PC-3 (cell line): ENCODE data around the gene CHPT1. TPM values are rescaled to one million over a fixed set of nuclear protein-coding genes. Genes with fewer than 3 reads are reported as not detected.

Experiments
- ATAC-seq: fragments of 200-7000 bp; cut with Tn5 transposase; 2 replicates; pipeline ENCODE4 v1.9.1; 2020; ENCODE audit warnings: mild to moderate bottlenecking, moderate library complexity
- BruUV-seq: library from RNA; stranded (reverse); fragments of 400-500 nt; replicated peaks from 2 replicates; lab custom pipeline; 2021; lab: Mats Ljungman, UMichigan
- CTCF ChIA-PET: fragments of 300-600 bp; sonication (Branson Sonifier 250); formaldehyde crosslinking; loops from one replicate; lab custom pipeline; 2022; ENCODE audit warnings: antibody characterized with exemption; lab: Charles Lee
- POLR2A ChIA-PET: fragments of 300-600 bp; sonication (Branson Sonifier 250); formaldehyde crosslinking; loops from one replicate; lab custom pipeline; 2022; ENCODE audit warnings: antibody characterized with exemption; ENCODE audit not compliant: unreplicated experiment; lab: Charles Lee
- DNase-seq: peaks from one replicate; pipeline ENCODE4 v3.0.0-alpha.2; 2015
- H2AFZ ChIP-seq: fragments of 300-600 bp; sonication (generic); 2 replicates; pipeline ENCODE4 v1.6.0; 2016; ENCODE audit warnings: antibody characterized with exemption, low read length
- H3F3A ChIP-seq: fragments of 300-600 bp; sonication (generic); one replicate; pipeline ENCODE4 v1.6.0; 2017; ENCODE audit warnings: antibody characterized with exemption, low read length, control low read depth, mild to moderate bottlenecking; ENCODE audit not compliant: unreplicated experiment
- H3K27ac ChIP-seq: fragments of 300-600 bp; sonication (generic); 2 replicates; pipeline ENCODE4 v1.5.1; 2016; ENCODE audit warnings: mild to moderate bottlenecking, low read length
- H3K27me3 ChIP-seq: fragments of 300-600 bp; sonication (generic); 2 replicates; pipeline ENCODE4 v1.6.1; 2016; ENCODE audit warnings: low read length, mixed read lengths
- H3K36me3 ChIP-seq: fragments of 300-600 bp; sonication (generic); 2 replicates; pipeline ENCODE4 v1.6.1; 2016; ENCODE audit warnings: low read depth, mixed run types, low read length, mixed read lengths
- H3K4me1 ChIP-seq: fragments of 300-600 bp; sonication (generic); 2 replicates; pipeline ENCODE4 v1.5.1; 2016; ENCODE audit warnings: low read length; ENCODE audit not compliant: insufficient read depth
- H3K4me2 ChIP-seq: fragments of 300-600 bp; sonication (generic); 2 replicates; pipeline ENCODE4 v1.6.0; 2016; ENCODE audit warnings: low read length
- H3K4me3 ChIP-seq: fragments of 300-600 bp; sonication (generic); 2 replicates; pipeline ENCODE4 v1.5.1; 2016; ENCODE audit warnings: mild to moderate bottlenecking, low read length, mixed read lengths
- H3K79me2 ChIP-seq: fragments of 300-600 bp; sonication (generic); 2 replicates; pipeline ENCODE4 v1.6.1; 2017; ENCODE audit warnings: low read length, mixed read lengths
- H3K9ac ChIP-seq: fragments of 300-600 bp; sonication (generic); 2 replicates; pipeline ENCODE4 v1.6.0; 2016; ENCODE audit warnings: mild to moderate bottlenecking, low read length
- H3K9me2 ChIP-seq: fragments of 300-600 bp; sonication (generic); replicated peaks from 2 replicates; pipeline ENCODE4 v1.6.1; 2016; ENCODE audit warnings: mixed run types, low read length, mixed read lengths
- H3K9me3 ChIP-seq: fragments of 300-600 bp; sonication (generic); 2 replicates; pipeline ENCODE4 v1.6.1; 2016; ENCODE audit warnings: low read length, mixed read lengths
- H4K20me1 ChIP-seq: fragments of 300-600 bp; sonication (generic); 2 replicates; pipeline ENCODE4 v1.6.1; 2016; ENCODE audit warnings: low read length, mixed read lengths
- CTCF ChIP-seq: fragments of 300-600 bp; sonication (generic); conservative IDR thresholded peaks from 2 replicates; pipeline ENCODE4 v1.5.1; 2017; ENCODE audit warnings: antibody characterized with exemption, low read depth, mild to moderate bottlenecking, low read length
- EZH2 ChIP-seq: fragments of 300-600 bp; sonication (generic); IDR thresholded peaks from one replicate; pipeline ENCODE4 v1.6.1; 2017; ENCODE audit warnings: antibody characterized with exemption, mild to moderate bottlenecking, low read length; ENCODE audit not compliant: unreplicated experiment
- EZH2phosphoT487 ChIP-seq: fragments of 300-600 bp; sonication (generic); IDR thresholded peaks from 2 replicates; pipeline ENCODE4 v1.6.1; 2018; ENCODE audit warnings: mild to moderate bottlenecking, antibody characterized with exemption, low read length, borderline replicate concordance
- intact Hi-C: fragments of 100-400 bp; cut with micrococcal nuclease; formaldehyde crosslinking; loops from 2 replicates; pipeline ENCODE4 v1.9.0; 2023
- total RNA-seq: library from RNA; depleted of rRNA; stranded (reverse); fragments of >200 nt; gene quantifications from 2 replicates; pipeline ENCODE4 v1.2.3, GENCODE V29; 2014

The CHPT1 gene
- total RNA-seq, 1 experiment from 2014 or later, result 55.3 TPM

DNA sequence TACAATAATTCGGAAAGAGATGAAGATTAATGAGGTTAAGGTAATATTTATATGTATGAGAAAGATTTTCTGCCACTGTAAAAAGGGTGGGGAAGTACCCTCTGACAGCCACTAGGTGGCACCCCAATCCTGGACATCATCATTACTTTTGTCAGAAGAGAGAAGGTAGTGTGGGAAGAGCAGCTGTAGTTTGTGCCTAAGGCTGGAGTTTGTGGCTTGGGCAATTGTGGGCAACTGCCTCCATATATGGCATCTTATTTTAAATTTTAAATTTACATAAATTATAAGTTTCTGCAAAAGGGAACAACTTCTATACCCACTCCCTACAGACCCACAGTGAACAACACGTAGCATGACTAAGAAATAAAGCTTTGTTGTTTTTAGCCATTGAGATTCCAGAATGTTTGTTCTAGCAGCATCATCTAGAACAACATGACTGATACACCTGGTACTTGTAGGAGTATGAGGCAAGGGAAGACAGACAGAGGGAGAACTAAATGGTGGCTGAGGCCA is 76.3 kb downstream of the CHPT1 start:
- H3K36me3 ChIP-seq, result no peaks in the 10 kb centered on the region
- intact Hi-C loops, result loop anchor here (1.0 to 10.0 kb wide), 6 partner anchors 58 to 1774 kb away; partner anchors contain the start of gene IGF1
- DNase-seq (peak; percentile 81), ATAC-seq (peak; percentile 84)
- H3K9ac ChIP-seq, result no peak overlapping the region
- ChIA-PET CTCF (interaction anchor here (0.5 to 1.2 kb wide), 10 partner anchors 13 to 127 kb away, joined by 3 to 23 read pairs (median 4); partner anchors contain the start of gene GNPTAB), POLR2A (no interaction called here)
- H3K79me2 ChIP-seq, result no peaks in the 10 kb centered on the region
- no peak overlapping the region for H3K4me2 ChIP-seq
- H3K9me2 ChIP-seq, result no peaks in the 10 kb centered on the region
- H3K4me3 ChIP-seq, result no peak overlapping the region
- H3K4me1 ChIP-seq, result no peaks in the 10 kb centered on the region
- no peaks in the 10 kb centered on the region for H3K9me3 ChIP-seq
- H4K20me1 ChIP-seq, result no peaks in the 10 kb centered on the region
- BruUV-seq, result no TSS peak
- no peaks in the 10 kb centered on the region for H3K27me3 ChIP-seq
- TF ChIP-seq EZH2phosphoT487 (no peak), CTCF (peak; percentile 95)
- H3F3A ChIP-seq, result no peaks in the 10 kb centered on the region
- H2AFZ ChIP-seq, result no peak overlapping the region
- no peak overlapping the region for H3K27ac ChIP-seq

GRCh38 chr12:101775816-101776215 is 78.4 kb downstream of the CHPT1 start:
- H3K79me2 ChIP-seq, result no peaks in the 10 kb centered on the region
- ATAC-seq (no peak), DNase-seq (no peak)
- no peaks in the 10 kb centered on the region for H3K27me3 ChIP-seq
- H3K4me3 ChIP-seq, result no peak overlapping the region
- BruUV-seq, result no TSS peak
- no peaks in the 10 kb centered on the region for H3K36me3 ChIP-seq
- no peak overlapping the region for H3K4me2 ChIP-seq
- no peaks in the 10 kb centered on the region for H4K20me1 ChIP-seq
- H3K9ac ChIP-seq, result no peak overlapping the region
- TF ChIP-seq CTCF (no peak), EZH2phosphoT487 (no peak), EZH2 (no peak)
- no peak overlapping the region for H2AFZ ChIP-seq
- H3K9me3 ChIP-seq, result no peaks in the 10 kb centered on the region
- no peaks in the 10 kb centered on the region for H3K4me1 ChIP-seq
- no peak overlapping the region for H3K27ac ChIP-seq
- CTCF ChIA-PET, result no interaction called here
- intact Hi-C loops, result loop anchor here (10.0 kb wide), 2 partner anchors 709 to 1039 kb away; partner anchors contain the start of gene IGF1
- no peaks in the 10 kb centered on the region for H3K9me2 ChIP-seq
- POLR2A ChIA-PET, result no interaction called here
- H3F3A ChIP-seq, result no peaks in the 10 kb centered on the region

DNA sequence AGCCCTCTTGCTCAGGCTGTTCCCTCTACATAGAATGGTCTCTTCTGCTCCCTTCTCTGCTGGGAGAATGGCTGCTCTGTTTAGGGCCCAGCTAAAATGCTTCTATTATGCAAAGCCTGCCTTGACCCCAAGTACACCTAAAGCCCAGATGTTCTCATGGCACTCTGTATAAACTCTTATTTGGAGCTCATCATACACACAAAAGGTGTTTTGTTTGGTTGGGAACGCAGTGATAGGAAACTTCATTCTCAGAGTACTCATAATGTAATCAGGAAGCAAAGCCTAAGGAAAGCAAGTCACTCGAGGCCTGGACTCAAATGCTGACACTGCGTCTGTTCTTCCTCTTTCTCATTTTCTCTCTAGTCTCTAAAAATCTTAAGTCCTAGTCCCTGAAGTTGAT is 80.0 kb downstream of the CHPT1 start:
- Histone ChIP-seq H3F3A (no peaks in the 10 kb centered on the region), H3K4me3 (no peak overlapping the region), H3K9me2 (no peaks in the 10 kb centered on the region), H3K4me2 (no peak overlapping the region), H3K9me3 (no peaks in the 10 kb centered on the region), H3K9ac (no peak overlapping the region), H3K4me1 (no peaks in the 10 kb centered on the region; the same call in 1 of the 2 replicates), H3K27ac (no peak overlapping the region), H2AFZ (no peak overlapping the region), H3K27me3 (no peaks in the 10 kb centered on the region), H3K79me2 (no peaks in the 10 kb centered on the region), H4K20me1 (no peaks in the 10 kb centered on the region), H3K36me3 (no peaks in the 10 kb centered on the region)
- ATAC-seq, result no peak
- BruUV-seq, result no TSS peak
- CTCF ChIA-PET, result no interaction called here
- no peak for DNase-seq
- POLR2A ChIA-PET, result no interaction called here
- no peak for TF ChIP-seq EZH2
- no peak for TF ChIP-seq EZH2phosphoT487
- TF ChIP-seq CTCF, result no peak
- intact Hi-C loops, result loop anchor here (10.0 kb wide), 2 partner anchors 707 to 1037 kb away; partner anchors contain the start of gene IGF1
